T47D (cell line): ENCODE data around the gene INPP5A.

Experiments
- DNase-seq, 2 experiments: peaks; one replicate each; pipeline versions ENCODE4 v3.0.0 to v3.0.0-alpha.2; 2011 to 2012; ENCODE audit warnings: low read depth in 1 of 2, low spot score in 1 of 2
- JUND ChIP-seq: IDR thresholded peaks from 2 replicates; pipeline ENCODE4 v1.6.1; 2012; ENCODE audit warnings: low read depth
- in situ Hi-C: cut with HindIII; loops from 2 replicates; pipeline ENCODE4 v1.10.0; 2016; ENCODE audit warnings: low sequenced_read_pairs, low pct_unique_long_range_greater_than_20kb

The INPP5A gene

DNA sequence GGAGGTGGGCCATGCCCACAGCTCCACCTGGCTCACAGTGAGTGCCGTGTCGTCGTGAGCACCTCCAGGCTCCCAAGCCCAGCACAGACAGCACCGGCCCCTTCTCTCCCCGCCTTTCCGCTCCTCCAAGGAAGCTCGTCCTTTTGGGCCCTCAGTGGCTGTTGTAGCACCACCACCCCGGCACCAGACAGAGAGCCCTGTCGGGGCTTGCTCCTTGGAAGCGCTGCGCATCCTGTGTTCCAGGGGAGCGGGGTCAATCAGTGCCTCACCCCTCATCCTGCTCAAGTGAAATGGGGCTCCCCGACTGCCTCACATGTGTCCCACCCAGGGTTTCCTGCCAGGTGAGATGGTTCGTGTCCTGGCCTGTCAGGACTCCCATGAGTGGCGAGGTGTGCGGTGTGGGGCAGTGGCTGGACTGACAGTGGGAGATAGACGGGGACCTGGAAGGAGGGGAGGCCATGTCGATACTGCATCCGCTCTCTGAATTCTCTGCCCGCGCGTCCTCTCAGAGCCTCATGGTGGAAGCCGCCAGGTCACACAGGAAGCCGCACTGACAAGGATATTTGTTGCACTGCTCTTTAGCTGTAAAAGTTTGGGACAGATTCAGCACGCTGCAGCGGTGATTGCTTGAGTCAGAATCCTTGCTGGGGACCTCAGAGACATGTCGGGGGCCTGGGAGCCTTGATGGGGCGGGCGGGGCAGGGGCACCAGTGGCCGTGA, 107.1 kb downstream of the INPP5A start:
- no peak for TF ChIP-seq JUND
- in situ Hi-C loops, result no loop called here

DNA sequence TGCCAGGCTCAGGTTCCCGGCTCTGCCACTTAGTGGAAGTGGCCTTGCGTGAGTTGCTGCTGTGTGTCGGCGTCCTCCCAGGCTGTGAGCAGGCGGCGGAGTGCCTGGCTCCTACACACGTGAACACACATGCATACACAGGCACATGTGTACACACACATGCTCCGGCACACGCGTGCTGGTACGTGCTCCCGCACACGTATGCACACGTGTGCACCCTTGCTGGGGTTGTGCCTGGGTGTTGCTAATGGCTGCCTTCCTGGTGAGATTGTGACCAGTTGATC, 107.6 kb downstream of the INPP5A start:
- TF ChIP-seq JUND, result no peak
- in situ Hi-C loops, result no loop called here
- DNase-seq, result no peak

More for the DNA sequence above, 107.1 kb downstream of the INPP5A start:
- DNase-seq, result no peak

DNA sequence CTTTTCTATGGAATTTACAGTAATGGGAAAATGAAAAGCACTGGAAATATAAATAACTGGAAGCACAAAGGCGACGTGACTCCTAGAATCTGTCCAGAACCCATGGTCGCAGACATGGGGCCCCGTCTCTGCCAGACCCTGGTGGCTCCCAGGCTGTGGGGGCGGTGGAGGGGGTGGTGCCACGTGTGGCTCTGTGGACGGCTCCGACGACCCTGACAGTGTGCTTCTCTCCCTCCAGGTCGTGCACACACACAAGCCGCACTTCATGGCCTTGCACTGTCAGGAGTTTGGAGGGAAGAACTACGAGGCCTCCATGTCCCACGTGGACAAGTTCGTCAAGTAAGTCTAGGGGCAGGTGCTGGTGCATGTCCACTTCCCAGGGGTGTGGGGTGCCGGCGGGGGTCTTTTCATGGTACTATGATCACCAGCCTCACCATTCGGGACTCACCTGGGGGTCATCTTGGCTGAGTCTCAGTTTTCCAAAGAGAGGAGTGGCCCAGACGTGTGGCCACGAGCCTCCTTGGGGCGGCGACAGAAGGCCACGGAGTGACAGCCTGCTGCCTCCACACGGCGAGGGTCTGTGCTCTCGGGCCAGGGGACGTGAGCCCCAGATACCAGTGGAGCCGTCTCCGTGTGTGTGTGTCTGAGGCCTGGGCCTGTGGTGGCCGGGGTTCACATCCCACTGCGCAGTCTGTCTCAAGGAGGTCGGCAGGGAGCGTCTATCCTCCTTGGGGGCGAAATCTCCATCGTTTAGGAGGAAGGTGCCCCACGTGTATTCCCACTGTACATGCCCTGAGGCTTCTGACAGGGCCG, 108.2 kb downstream of the INPP5A start:
- in situ Hi-C loops, result no loop called here
- DNase-seq, result no peak
- no peak for TF ChIP-seq JUND

DNA sequence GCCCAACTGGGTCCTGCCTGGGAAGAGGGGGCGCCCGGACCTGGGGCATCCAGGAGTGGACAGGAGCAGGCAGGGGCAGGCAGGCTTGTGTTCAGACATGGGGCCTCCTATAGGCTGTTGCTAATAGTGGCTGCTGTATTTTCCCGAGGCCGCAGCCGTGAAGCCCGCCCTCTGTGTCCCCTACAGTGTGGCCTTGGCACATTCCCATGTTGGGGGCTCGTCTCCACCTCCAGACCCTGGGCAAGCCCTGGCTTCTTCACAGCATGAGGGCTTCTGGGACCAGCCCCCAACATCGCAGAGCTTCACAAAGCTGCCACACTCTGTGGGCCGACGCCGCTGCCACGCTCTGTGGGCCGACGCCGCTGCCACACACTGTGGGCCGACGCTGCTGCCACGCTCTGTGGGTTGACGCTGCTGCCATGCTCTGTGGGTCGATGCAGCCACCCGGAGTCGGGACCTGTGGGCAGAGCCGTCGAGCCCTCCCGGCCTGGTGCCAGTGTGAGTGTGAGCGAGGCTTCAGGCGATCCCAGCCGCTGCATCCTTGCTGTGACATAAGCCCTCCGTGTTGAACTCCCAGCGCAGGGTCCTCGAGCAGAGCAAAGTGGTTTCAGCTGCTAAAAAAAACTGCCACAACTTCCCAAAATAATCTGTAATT, 109.0 kb downstream of the INPP5A start:
- in situ Hi-C loops, result no loop called here
- TF ChIP-seq JUND, result no peak
- no peak for DNase-seq

DNA sequence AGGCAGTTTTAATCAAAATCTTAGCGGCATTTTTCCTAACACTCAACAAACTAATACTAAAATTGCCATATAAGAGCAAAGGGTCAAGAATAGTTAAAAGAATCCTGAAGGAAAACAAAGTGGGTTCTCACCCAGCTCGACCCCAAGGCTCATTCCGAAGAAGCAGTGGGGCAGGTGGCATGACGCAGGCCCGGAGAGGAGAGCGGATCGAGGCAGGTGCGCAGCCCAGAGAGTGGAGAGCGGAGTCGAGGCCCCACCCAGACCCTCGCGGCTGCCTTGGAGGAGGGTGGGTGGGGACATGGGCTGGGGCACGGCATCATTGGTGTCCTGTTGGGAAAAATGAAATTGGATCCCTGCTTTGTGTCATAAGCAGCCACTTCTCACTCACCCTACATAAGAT, 109.8 kb downstream of the INPP5A start:
- in situ Hi-C loops, result no loop called here
- no peak for DNase-seq
- TF ChIP-seq JUND, result no peak

DNA sequence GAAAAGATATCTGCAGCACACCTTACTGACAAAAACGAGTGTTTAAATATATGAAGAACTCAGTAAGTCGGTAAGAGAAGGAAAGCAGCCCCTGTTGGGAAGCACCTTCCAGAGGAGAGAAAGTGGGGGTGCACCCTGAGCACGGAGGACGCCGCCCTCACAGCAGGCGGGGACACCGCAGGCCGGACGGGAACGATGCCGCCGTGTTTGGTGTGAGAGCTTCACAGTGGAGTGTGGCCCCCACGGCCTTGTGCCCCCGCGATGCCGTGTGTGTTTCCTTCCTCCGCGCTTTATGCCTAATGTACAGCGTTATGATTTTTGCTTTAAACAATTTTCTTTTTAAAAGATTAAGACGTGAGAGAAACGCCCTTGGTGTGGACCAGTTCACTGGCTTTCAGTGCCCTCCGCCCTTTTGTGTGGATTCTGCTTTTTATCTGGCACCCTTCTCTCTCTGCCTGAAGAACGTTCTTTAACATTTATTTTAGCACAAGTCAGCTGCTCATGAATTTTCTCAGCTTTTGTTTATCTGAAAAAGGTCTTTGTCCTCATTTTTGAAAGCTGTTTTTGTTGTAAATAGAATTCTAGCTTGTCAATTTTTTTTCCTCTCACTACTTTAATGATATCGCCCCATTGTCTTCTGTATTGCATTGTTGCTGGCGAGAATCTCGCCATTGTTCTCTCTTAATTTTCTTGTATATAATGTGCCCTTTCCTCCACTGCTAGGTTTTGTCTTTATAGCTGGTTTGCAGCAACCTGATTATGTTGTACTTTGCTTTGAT, 110.7 kb downstream of the INPP5A start:
- in situ Hi-C loops, result no loop called here
- TF ChIP-seq JUND, result no peak
- DNase-seq, result no peak

DNA sequence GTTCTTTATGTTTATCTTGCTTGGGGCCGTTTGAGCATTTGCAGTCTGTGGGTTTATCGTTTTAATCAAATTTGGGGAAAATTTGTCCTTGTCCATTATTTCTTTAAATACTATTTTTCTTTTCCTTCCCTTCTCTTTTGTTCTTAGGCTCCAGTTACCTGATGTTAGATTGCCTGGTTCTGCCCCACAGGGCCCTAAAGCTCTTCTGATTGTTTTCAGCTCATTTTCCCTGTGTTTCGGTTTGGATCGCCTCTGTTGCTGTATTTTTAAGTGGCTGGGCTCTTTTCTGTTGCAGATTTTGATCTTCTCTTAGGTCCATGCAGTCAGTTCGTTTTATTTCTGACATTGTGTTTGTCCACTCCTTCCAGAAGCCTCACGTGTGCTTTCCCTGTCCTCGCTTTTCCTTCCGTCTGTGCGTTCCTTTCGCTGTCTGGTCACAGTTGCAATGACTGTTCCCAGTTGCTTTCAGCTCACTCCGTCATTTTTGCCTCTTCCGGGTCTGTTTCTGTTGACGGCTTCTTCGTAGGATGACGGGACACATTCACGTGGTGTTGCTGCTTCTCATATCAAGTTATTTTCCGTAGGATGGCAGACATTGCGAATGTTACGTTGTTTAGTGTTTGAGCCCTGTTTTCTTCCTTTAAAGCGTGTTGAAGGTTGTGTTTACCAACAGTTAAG, 111.4 kb downstream of the INPP5A start:
- DNase-seq, result no peak
- no peak for TF ChIP-seq JUND
- in situ Hi-C loops, result no loop called here

DNA sequence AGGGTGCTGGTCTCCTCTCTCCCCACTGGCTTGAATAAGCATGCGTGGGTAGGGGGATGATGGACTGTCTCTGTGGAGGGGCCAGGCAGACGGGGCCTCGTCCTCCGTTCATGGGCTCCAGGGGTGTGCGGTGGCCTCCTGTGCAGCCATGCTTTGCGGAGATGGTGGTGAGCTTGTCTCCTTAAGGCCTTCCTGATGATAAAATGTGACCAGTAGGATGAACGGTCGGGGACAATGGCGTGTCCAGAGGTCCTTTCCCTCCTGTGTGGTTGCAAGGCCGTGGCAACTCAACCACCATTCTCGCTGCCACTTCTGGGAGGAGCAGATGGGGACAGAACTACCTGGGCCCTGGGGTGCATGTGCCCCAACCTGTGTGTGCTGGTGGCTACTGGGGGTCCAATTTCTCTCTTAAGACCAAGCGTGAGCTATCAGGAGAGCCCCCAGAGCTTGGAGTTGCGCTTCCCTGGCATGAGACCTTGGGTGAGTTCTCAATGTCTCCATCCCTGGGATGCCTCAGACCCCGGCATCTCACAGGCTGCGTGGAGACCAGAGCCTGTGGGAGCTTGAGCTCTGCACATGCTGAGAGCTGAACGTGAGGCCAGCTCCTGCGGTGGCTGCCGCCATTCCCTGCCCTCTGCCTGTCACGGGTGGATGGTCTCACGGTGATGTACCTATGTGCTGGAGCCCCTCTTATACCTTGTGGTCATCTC, 112.2 kb downstream of the INPP5A start:
- no peak for TF ChIP-seq JUND
- DNase-seq, result no peak
- in situ Hi-C loops, result no loop called here

DNA sequence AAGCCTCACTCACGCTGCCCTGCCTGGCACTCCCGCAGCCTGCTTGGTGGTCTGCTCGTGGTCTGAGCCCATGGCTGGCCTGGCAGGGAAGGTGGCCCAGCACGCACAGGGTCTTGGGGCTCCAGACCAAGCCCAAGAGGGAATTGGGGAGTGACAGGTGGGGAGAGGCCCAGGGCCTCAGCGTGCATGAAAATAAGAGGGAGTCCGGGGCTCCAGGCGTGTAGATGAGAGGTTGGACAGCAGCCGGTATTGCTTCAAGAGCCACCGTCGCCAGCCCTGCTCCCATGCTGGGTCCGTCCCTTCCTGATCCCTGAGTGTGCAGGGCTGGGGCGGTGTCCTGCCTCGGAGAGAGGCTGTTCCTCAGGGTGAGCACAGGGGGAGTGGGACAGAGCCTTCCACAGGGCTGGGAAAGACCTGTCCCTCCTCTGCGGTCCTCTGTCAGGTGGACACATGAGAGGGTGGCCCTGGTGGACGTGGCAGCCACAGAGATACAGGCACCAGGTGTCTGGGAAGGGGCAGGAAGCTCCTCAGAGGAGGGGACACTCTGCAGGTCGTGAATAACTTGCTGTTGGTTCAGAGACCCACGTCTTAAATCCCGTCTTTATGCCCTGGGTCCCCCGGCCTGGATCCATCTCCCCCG, 113.1 kb downstream of the INPP5A start:
- no peak for DNase-seq
- in situ Hi-C loops, result no loop called here
- no peak for TF ChIP-seq JUND

DNA sequence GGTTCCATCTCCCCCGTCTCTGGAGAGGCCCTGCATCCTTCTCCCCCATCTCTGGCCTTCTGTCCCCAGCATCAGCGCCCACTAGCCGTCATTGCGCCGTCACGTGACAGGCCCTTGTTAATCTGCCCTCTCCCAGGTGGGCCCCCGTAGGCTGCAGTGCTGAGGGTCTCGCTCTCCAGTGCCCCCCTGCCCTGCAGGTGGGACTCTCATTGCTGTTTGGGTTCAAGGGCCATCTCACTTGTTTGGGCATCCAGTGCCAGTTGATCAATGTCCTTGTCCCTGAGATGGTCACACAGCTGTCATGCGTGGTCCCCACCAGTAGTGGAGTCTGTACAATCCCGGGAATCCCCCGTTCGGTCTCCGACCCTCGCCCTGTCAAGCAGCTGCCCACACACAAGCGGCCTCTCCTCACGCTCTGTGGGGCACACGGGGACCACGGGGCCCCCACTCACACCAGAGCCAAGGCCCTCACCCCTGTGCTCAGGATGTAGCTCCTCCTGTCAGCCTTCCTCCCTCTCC, 114.0 kb downstream of the INPP5A start:
- DNase-seq, result no peak
- in situ Hi-C loops, result no loop called here
- TF ChIP-seq JUND, result no peak

DNA sequence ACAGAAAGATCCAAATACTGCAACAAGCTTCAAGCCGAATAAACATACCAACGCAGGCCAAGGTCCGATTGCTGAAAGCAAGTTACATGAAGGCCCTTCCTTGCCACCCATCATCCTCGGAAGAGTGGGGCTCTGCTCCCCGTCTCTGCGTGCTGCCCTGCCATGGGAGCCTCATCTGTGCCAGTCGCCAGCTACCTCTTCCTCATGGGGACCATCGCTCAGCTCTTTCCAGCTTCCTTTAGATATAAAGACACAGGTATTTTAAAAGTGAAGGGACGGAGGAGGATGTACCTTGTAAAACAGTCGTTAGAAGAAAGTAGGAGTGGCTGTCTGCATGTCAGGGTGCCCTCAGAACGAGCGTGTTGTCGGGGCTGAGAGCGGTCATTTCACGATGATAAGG, 114.9 kb downstream of the INPP5A start:
- in situ Hi-C loops, result no loop called here
- DNase-seq, result no peak
- TF ChIP-seq JUND, result no peak
